ENCODE data around the gene CD300A.

CD300A gene

DNA sequence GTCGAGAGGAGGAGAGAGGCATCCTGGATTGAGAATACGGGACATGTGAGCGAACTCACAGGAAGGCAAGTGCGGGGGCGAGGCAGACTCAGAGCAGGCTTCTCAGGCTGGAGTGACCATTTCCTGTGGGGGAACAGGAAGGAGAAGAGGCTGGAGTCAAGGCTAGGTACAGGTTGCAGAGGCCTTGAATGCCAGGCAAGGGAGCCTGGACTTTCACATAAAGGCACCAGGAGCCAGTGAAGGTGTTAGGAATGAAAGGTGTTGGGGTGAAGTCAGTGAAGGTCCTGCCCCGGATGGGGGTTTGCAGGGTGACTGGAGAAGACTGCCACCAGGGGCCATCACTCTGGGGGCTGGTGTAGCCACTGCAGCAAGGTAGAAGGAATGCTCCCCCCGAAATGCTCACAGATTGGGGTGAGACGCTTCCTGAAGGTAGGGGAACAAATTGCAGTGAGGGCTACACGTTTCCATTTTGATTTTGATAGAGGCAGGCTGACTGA lies 39.8 kb upstream of the CD300A start:
- no peak overlapping the region for H3K4me3 ChIP-seq (ENCODE audit: low read depth, low read length)
- DNase-seq: no peak
- no peaks in the 10 kb centered on the region for H3K9me3 ChIP-seq
- H3K36me3 ChIP-seq: no peaks in the 10 kb centered on the region
- peaks cover 19% of the 10 kb centered on the region for H3K27me3 ChIP-seq
- H3K4me1 ChIP-seq: peaks cover 5% of the 10 kb centered on the region
- TF ChIP-seq, protein P1, sequence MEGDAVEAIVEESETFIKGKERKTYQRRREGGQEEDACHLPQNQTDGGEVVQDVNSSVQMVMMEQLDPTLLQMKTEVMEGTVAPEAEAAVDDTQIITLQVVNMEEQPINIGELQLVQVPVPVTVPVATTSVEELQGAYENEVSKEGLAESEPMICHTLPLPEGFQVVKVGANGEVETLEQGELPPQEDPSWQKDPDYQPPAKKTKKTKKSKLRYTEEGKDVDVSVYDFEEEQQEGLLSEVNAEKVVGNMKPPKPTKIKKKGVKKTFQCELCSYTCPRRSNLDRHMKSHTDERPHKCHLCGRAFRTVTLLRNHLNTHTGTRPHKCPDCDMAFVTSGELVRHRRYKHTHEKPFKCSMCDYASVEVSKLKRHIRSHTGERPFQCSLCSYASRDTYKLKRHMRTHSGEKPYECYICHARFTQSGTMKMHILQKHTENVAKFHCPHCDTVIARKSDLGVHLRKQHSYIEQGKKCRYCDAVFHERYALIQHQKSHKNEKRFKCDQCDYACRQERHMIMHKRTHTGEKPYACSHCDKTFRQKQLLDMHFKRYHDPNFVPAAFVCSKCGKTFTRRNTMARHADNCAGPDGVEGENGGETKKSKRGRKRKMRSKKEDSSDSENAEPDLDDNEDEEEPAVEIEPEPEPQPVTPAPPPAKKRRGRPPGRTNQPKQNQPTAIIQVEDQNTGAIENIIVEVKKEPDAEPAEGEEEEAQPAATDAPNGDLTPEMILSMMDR (IDR thresholded peaks at IDR 0.05; ENCODE audit: low read depth, low read length): no peak

DNA sequence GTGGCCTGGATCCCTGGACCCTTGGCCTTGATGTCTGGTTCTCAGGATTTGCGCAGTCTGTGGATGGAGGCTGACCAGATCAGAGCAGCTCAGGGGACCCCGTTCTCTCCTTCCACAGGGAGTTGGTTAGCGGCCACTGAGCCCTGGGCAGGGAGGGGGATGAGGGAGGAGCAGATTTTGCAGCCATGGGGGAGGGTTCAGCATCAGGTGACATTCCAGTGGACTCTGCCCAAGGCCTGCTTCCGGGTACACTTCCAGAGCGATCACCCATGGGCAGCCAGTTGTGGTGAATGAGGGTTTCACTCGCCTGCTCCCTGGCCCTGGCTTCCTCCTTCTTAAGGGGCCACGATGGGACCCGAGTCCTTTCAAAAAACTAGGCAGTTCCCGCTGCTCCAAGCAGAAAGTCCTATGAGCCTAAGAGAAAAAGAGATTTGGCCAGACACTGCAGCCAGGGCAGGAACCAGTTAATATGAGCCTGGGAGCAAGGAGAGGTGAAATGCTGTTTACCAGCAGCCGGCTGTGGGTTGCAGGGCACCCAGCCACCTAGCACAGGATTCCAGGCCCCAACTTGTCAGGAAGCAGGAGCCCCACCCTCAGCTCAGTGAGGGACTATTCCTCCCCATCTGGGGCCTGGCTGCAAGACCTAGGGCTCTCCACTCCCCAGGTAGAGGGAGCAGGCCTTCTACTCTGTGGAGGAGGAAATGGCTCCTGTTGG lies 39.2 kb upstream of the CD300A start:
- Histone ChIP-seq H3K27me3 (peaks cover 25% of the 10 kb centered on the region), H3K36me3 (no peaks in the 10 kb centered on the region), H3K4me3 (ENCODE audit: low read depth, low read length) (no peak overlapping the region), H3K9me3 (no peaks in the 10 kb centered on the region), H3K4me1 (peaks cover 5% of the 10 kb centered on the region)
- TF ChIP-seq, protein P1 (IDR thresholded peaks at IDR 0.05; ENCODE audit: low read depth, low read length): no peak
- DNase-seq: no peak

DNA sequence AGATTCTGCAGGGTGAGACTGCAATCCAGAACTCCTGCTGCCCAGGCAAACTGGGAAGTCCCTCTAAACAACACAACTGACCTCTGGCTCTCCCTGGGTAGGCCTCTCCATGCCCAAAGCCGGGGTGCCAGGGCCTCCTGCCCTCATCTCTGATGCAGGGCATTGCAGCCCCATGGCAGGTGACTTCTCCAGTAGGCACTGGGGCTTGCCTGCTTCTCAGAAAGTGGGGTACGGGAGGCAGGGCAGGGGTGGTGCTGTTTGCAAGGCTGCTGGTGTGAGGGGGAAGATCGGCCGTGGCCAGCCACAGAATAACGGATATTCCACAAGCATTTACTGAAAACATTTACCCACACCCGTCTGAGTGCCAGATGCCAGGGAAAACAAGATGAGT lies 38.7 kb upstream of the CD300A start:
- DNase-seq: no peak
- H3K9me3 ChIP-seq: no peaks in the 10 kb centered on the region
- H3K36me3 ChIP-seq: no peaks in the 10 kb centered on the region
- TF ChIP-seq, protein P1 (IDR thresholded peaks at IDR 0.05; ENCODE audit: low read depth, low read length): no peak
- H3K4me1 ChIP-seq: peaks cover 5% of the 10 kb centered on the region
- H3K27me3 ChIP-seq: peaks cover 30% of the 10 kb centered on the region
- H3K4me3 ChIP-seq (ENCODE audit: low read depth, low read length): no peak overlapping the region

DNA sequence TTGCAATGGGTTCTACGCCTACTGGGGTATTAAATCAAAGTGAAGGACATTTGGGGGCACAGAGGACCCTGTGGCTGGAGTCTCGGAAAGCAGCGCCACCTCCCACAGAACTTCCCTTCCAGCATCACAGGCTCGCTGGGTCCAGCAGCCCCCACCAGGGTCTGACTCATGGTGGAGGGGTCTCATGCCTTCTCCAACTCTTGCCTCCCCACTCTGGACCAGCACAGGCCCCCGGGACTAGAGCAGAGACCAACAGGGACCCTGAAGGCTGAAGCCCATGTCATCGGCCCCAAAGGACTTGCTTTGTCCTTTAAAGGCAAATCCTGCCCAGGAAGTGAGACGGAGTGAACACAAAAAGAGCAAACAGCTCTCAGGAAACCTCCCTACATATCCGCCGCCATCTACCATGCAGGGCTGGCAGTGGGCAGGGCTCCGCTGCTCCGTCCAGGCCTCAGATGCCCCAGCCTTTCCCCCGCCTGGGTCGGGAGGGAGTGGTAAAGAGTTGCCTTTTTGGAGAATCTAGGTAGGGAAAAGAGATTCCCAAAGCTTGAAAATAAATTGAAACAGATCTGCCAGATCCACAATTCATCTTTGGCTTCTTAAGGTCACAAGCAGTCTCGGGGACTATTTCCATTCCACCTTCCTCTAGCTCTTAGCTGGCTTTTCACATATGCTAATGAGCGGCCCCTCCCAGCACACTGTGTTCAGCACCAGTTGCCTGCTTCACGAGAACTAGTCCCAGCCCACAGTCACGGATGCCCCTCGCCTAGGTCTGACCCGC lies 36.6 kb upstream of the CD300A start:
- DNase-seq: no peak
- H3K27me3 ChIP-seq: peaks cover 47% of the 10 kb centered on the region
- H3K4me3 ChIP-seq (ENCODE audit: low read depth, low read length): no peak overlapping the region

GRCh38 chr17:74430385-74430705 lies 36.1 kb upstream of the CD300A start:
- no peak for DNase-seq
- H3K9me3 ChIP-seq: no peaks in the 10 kb centered on the region
- no peak overlapping the region for H3K4me3 ChIP-seq (ENCODE audit: low read depth, low read length)
- TF ChIP-seq, protein P1 (IDR thresholded peaks at IDR 0.05; ENCODE audit: low read depth, low read length): no peak
- peaks cover 47% of the 10 kb centered on the region for H3K27me3 ChIP-seq
- no peaks in the 10 kb centered on the region for H3K36me3 ChIP-seq
- H3K4me1 ChIP-seq: peaks cover 5% of the 10 kb centered on the region

More for the DNA sequence above, 36.6 kb upstream of the CD300A start:
- H3K36me3 ChIP-seq: no peaks in the 10 kb centered on the region
- H3K9me3 ChIP-seq: no peaks in the 10 kb centered on the region
- TF ChIP-seq, protein P1 (IDR thresholded peaks at IDR 0.05; ENCODE audit: low read depth, low read length): no peak
- H3K4me1 ChIP-seq: peaks cover 5% of the 10 kb centered on the region
